GM23248 (cell line): ENCODE measurements around the gene HERC2. TPM values are rescaled to one million over a fixed set of nuclear protein-coding genes. Genes with fewer than 3 reads are reported as not detected.
"Not testable (repeated sequence)": the region's sequence is repeated elsewhere in the genome, so short reads cannot be mapped to it uniquely, and the experiment has no call there.

Experiments used
- DNase-seq: peaks from one replicate; pipeline ENCODE4 v3.0.0-alpha.2; 2015
- H2AFZ ChIP-seq: fragments of 200-600 bp; sonication (generic); 2 replicates; pipeline ENCODE4 v1.6.1; 2016; ENCODE audit warnings: antibody characterized with exemption
- H3F3A ChIP-seq: fragments of 200-600 bp; sonication (generic); 2 replicates; pipeline ENCODE4 v1.6.1; 2016; ENCODE audit warnings: mild to moderate bottlenecking, antibody characterized with exemption, mixed run types; ENCODE audit not compliant: insufficient read depth
- H3K27ac ChIP-seq: fragments of 200-600 bp; sonication (generic); 2 replicates; pipeline ENCODE4 v1.5.1; 2016; ENCODE audit warnings: mild to moderate bottlenecking
- H3K27me3 ChIP-seq: fragments of 200-600 bp; sonication (generic); replicated peaks from 2 replicates; pipeline ENCODE4 v1.6.1; 2016; ENCODE audit warnings: mild to moderate bottlenecking; ENCODE audit not compliant: insufficient read depth
- H3K36me3 ChIP-seq: fragments of 200-600 bp; sonication (generic); 2 replicates; pipeline ENCODE4 v1.6.1; 2016; ENCODE audit warnings: low read depth, mild to moderate bottlenecking
- H3K4me1 ChIP-seq: fragments of 200-600 bp; sonication (generic); 2 replicates; pipeline ENCODE4 v1.6.1; 2016; ENCODE audit warnings: mild to moderate bottlenecking; ENCODE audit not compliant: insufficient read depth
- H3K4me2 ChIP-seq: fragments of 200-600 bp; sonication (generic); one replicate; pipeline ENCODE4 v1.6.1; 2016; ENCODE audit warnings: mild to moderate bottlenecking; ENCODE audit not compliant: unreplicated experiment
- H3K4me3 ChIP-seq: fragments of 200-600 bp; sonication (generic); 2 replicates; pipeline ENCODE4 v1.5.1; 2016; ENCODE audit warnings: mild to moderate bottlenecking
- H3K79me2 ChIP-seq: fragments of 200-600 bp; sonication (generic); 2 replicates; pipeline ENCODE4 v1.6.1; 2016; ENCODE audit warnings: mild to moderate bottlenecking; ENCODE audit not compliant: insufficient read depth
- H3K9ac ChIP-seq: fragments of 200-600 bp; sonication (generic); 2 replicates; pipeline ENCODE4 v1.6.1; 2016; ENCODE audit warnings: mild to moderate bottlenecking
- H3K9me2 ChIP-seq: fragments of 200-600 bp; sonication (generic); 2 replicates; pipeline ENCODE4 v1.6.1; 2016; ENCODE audit warnings: mixed run types, mild to moderate bottlenecking, moderate library complexity; ENCODE audit not compliant: insufficient read depth
- H3K9me3 ChIP-seq: fragments of 200-600 bp; sonication (generic); one replicate; pipeline ENCODE4 v1.6.1; 2017; ENCODE audit warnings: low read depth
- H4K20me1 ChIP-seq: fragments of 200-600 bp; sonication (generic); 2 replicates; pipeline ENCODE4 v1.6.0; 2016; ENCODE audit not compliant: insufficient read depth
- EZH2 ChIP-seq: fragments of 200-600 bp; sonication (generic); IDR thresholded peaks from 2 replicates; pipeline ENCODE4 v1.6.1; 2018; ENCODE audit warnings: antibody characterized with exemption, mild to moderate bottlenecking; ENCODE audit not compliant: insufficient read depth, poor library complexity, severe bottlenecking
- EZH2phosphoT487 ChIP-seq: fragments of 200-600 bp; sonication (generic); IDR thresholded peaks from 2 replicates; pipeline ENCODE4 v1.6.1; 2018; ENCODE audit warnings: antibody characterized with exemption, moderate library complexity, mild to moderate bottlenecking, low read depth; ENCODE audit not compliant: insufficient read depth
- WGBS, 2 experiments: methylation state at CpG; one replicate each; pipeline ENCODE4 v1.1.6; 2015 to 2017; ENCODE audit warnings: low lambda C conversion rate in 2 of 2, low coverage in 1 of 2; ENCODE audit errors: missing lambda C conversion rate in 2 of 2; 5-methylcytosine and 5-hydroxymethylcytosine counted together
- in situ Hi-C: fragments of 300-500 bp; cut with MboI; formaldehyde crosslinking; loops from 2 replicates; pipeline ENCODE4 v1.15.0; 2020
- polyA plus RNA-seq: library from polyadenylated mRNA; unstranded; fragments of >200 nt; fragmentation: Nextera tagmentation; extraction: Ambion mirVana; gene quantifications from 2 replicates; pipeline ENCODE4 v1.2.1, GENCODE V29; 2016
- total RNA-seq: library from RNA; depleted of rRNA; stranded (reverse); fragments of >200 nt; shearing (Covaris generic); gene quantifications from 2 replicates; pipeline ENCODE4 v1.2.3, GENCODE V29; 2014

Gene HERC2
- total and polyA plus RNA-seq, 2 experiments from 2014 or later: 28.7 to 36.6 TPM

GRCh38 chr15:28197694-28198093, 124.3 kb downstream of the HERC2 start:
- H3K27me3 ChIP-seq, H3K4me2 ChIP-seq, H3K79me2 ChIP-seq, H3K27ac ChIP-seq, H3K9me3 ChIP-seq, H3K9ac ChIP-seq, in situ Hi-C loops, H2AFZ ChIP-seq, H3F3A ChIP-seq, H3K9me2 ChIP-seq, H3K4me1 ChIP-seq, H3K4me3 ChIP-seq, DNase-seq, H4K20me1 ChIP-seq: not testable (repeated sequence)
- 91 to 98% methylated on average over 3 of the region's 4 CpGs for WGBS, 2 experiments
- H3K36me3 ChIP-seq: peaks cover 45% of the 10 kb centered on the region

- H3K9me3 ChIP-seq, in situ Hi-C loops: not testable (repeated sequence)
Observed at GRCh38 chr15:28196581-28196980, 125.4 kb downstream of the HERC2 start.

GRCh38 chr15:28192772-28193171, 129.2 kb downstream of the HERC2 start:
- TF ChIP-seq EZH2phosphoT487 (no peak), EZH2 (no peak)
- Histone ChIP-seq H3K79me2 (no peaks in the 10 kb centered on the region), H3K9me2 (no peaks in the 10 kb centered on the region), H4K20me1 (no peaks in the 10 kb centered on the region), H3K36me3 (peaks cover 33% of the 10 kb centered on the region), H3K4me3 (no peak overlapping the region), H2AFZ (no peak overlapping the region), H3K9ac (no peak overlapping the region), H3F3A (0 out of 2 replicates have a peak, but pooled peaks cover 4% of the 10 kb centered on the region), H3K9me3 (no peaks in the 10 kb centered on the region), H3K27me3 (no peaks in the 10 kb centered on the region), H3K27ac (no peak overlapping the region), H3K4me1 (no peaks in the 10 kb centered on the region), H3K4me2 (no peak overlapping the region)
- in situ Hi-C loops: no loop called here
- 56 to 76% methylated on average over 1 of the region's 1 CpG for WGBS, 2 experiments
- no peak for DNase-seq

More at GRCh38 chr15:28196581-28196980, 125.4 kb downstream of the HERC2 start:
- H3F3A ChIP-seq, H3K4me2 ChIP-seq, H3K79me2 ChIP-seq, H3K27me3 ChIP-seq, H3K9ac ChIP-seq, DNase-seq, H3K4me3 ChIP-seq, H2AFZ ChIP-seq, H3K27ac ChIP-seq, H4K20me1 ChIP-seq, H3K9me2 ChIP-seq, H3K4me1 ChIP-seq: not testable (repeated sequence)
- peaks cover 42% of the 10 kb centered on the region for H3K36me3 ChIP-seq
- 89 to 90% methylated on average over 5 of the region's 5 CpGs for WGBS, 2 experiments

GRCh38 chr15:28191832-28192231, 130.1 kb downstream of the HERC2 start:
- DNase-seq: peak; percentile 74
- H3K27me3 ChIP-seq: no peaks in the 10 kb centered on the region
- no peak overlapping the region for H3K4me2 ChIP-seq
- H3F3A ChIP-seq: 0 out of 2 replicates have a peak, but pooled peaks cover 4% of the 10 kb centered on the region
- no peaks in the 10 kb centered on the region for H3K9me2 ChIP-seq
- no peak overlapping the region for H3K9ac ChIP-seq
- H3K4me1 ChIP-seq: no peaks in the 10 kb centered on the region
- H2AFZ ChIP-seq: no peak overlapping the region
- no peaks in the 10 kb centered on the region for H3K79me2 ChIP-seq
- in situ Hi-C loops: no loop called here
- H3K4me3 ChIP-seq: no peak overlapping the region
- TF ChIP-seq EZH2phosphoT487: no peak
- H4K20me1 ChIP-seq: no peaks in the 10 kb centered on the region
- no peak overlapping the region for H3K27ac ChIP-seq
- H3K36me3 ChIP-seq: peaks cover 24% of the 10 kb centered on the region
- H3K9me3 ChIP-seq: no peaks in the 10 kb centered on the region
- 49 to 63% methylated on average over 15 of the region's 15 CpGs for WGBS, 2 experiments

GRCh38 chr15:28190391-28191174, 131.4 kb downstream of the HERC2 start:
- Histone ChIP-seq H3K4me1 (no peaks in the 10 kb centered on the region), H3K4me3 (no peak overlapping the region), H3K9me2 (no peaks in the 10 kb centered on the region), H3K27ac (no peak overlapping the region), H3K27me3 (no peaks in the 10 kb centered on the region), H3K36me3 (peaks cover 22% of the 10 kb centered on the region), H3K9me3 (no peaks in the 10 kb centered on the region), H3K9ac (no peak overlapping the region), H3F3A (0 out of 2 replicates have a peak, but pooled peaks cover 4% of the 10 kb centered on the region), H2AFZ (no peak overlapping the region), H3K4me2 (no peak overlapping the region), H4K20me1 (no peaks in the 10 kb centered on the region), H3K79me2 (no peaks in the 10 kb centered on the region)
- no peak for DNase-seq
- WGBS, 2 experiments: 88 to 92% methylated on average over 7 of the region's 7 CpGs
- no peak for TF ChIP-seq EZH2
- no peak for TF ChIP-seq EZH2phosphoT487
- in situ Hi-C loops: no loop called here
